Stimulated activated naive CD4-positive, alpha-beta T cell treated with Interleukin-2 at 50 U/mL for 16 hours (primary cell): ENCODE results near the gene SEPHS1.
"Not testable (repeated sequence)": the region's sequence is repeated elsewhere in the genome, so short reads cannot be mapped to it uniquely, and the experiment has no call there.

ENCODE experiments used
- DNase-seq: peaks from one replicate; lab custom pipeline; 2025; lab: John Stamatoyannopoulos, UW

The SEPHS1 gene

DNA sequence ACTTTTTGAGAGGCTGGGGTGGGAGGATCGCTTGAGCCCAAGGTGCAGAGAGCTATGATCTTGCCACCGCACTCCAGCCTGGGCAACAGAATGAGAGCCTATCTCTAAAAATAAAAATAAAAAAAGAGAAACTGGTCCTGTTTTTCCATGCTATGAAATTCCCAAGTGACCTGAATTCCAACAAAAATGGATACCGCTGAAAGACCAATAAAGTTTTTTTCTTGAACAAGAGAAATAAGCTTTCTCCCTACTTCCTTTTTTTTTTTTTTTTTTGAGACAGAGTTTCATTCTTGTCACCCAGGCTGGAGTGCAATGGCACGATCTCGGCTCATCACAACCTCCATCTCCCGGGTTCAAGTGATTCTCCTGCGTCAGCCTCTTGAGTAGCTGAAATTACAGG is 12.5 kb upstream of the SEPHS1 start:
- no peak for DNase-seq

DNA sequence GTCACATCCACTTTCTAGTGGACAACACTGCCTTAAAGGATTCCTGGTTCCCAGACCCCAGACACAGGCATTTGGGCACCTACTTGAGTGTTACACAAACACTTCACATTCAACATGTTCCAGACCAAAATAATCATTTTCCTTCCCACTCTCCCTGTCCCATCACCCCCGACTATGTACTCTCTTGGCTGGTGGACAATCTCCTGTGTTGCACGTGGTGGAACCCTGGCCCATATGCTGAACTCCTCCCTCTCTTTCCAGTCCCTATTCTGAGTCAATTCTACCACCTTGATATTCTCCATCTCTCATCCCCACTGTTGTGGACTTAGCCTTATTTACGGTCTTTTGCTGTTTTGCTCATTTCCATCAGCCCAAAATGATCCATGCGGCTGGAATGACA is 8.3 kb upstream of the SEPHS1 start:
- DNase-seq: no peak

DNA sequence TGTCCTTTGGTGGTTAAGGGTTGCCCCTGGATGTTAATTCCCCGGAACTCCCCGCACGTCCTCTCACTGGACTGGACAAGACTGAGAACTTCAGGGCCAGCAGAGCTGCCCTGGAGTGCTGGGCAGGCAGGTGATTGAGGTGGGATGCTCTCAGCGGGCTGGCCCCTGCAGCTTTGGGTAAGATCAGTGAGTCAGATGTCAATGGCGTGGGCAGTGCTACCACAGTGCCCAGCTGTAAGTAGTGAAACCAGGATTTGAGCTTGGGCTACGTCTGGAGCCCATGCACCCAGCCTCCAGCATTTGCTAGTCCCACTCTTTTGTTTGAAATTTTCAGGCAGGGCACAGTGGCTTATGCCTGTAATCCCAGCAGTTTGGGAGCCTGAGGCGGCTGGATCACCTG is 6.7 kb upstream of the SEPHS1 start:
- DNase-seq: no peak

DNA sequence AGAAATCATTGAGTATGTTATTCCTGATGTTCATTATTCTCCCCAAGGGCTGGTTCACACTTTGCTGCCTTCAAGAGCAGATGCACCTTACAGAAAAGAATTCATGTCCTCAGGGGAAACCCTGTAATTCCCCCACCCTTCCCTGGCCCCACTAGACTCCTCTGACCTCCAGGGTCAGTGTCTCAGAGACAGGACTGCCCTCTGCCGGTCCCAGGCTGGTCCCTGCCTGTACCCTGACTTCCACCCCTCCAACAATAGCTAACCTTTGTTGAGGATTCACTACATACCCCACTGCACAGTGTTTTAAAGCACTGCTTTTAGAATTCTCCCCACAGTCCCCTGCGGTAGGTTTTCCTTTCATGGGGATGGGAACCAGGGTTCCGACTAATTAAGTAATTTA is 4.4 kb upstream of the SEPHS1 start:
- DNase-seq: no peak

DNA sequence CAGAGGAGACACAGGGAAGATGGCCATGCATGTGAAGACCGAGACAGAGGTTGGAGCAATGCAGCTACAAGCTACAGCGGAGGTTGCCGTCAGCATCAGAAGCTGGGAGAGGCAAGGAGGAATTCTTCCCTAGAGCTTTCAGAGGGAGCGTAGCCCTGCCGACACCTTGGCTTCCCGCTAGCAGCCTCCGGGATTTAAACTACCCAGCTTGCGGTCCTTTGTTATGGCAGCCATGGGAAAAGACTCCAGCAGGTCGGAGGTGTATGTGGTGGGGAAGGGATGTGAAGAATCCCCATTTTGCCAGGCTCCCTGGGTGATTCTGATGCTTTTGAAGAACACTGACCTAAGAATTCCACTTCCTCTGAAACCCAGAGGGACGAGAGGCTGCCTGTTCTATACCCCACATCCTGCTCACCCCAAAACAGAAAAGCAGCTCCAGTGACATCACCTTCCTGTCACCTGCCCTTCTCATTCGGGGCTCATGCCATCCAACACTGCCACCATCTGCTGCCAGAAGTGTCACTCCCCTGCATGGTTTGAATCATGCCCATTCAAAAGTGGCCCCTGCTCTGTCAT is 3.3 kb upstream of the SEPHS1 start:
- DNase-seq: no peak

DNA sequence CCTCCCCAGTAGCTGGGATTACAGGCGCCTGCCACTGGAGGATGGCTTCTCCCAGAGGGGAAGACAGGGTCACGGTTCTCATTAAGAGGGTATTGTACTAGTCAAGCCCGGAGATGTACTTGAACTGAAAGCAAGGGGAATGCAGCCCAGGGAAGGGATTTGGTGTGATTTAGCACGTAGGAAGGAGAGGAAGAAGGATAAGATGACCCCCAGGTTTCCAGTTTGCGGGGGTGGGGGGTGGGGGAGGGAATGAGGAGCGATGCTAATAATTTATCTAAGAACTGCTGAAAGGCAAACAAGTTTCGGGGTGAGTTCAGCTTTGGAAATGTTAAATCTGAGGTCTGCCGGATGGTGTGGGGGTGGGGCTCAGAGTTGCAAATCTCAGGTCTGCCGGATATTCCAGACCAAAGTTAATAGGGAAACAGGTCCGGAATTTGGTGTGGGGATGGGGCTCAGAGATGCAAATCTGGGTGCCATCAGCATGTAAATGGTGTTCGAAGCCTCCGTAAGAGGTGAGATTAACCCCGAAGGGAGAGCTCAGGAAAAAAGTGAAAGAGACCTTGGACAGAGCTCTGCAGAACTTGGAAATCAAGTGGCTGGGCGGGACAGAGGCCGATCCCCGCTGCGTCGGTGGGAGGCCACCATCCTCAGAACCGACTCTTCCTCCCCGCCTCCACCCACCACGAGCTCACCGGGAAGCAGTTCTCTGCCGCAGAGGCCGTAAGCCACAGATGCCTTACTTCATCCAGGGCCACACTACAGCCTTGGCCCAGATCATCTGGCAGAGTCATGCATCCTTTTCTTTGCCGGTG is 1.6 kb upstream of the SEPHS1 start:
- DNase-seq: peak; percentile 11

DNA sequence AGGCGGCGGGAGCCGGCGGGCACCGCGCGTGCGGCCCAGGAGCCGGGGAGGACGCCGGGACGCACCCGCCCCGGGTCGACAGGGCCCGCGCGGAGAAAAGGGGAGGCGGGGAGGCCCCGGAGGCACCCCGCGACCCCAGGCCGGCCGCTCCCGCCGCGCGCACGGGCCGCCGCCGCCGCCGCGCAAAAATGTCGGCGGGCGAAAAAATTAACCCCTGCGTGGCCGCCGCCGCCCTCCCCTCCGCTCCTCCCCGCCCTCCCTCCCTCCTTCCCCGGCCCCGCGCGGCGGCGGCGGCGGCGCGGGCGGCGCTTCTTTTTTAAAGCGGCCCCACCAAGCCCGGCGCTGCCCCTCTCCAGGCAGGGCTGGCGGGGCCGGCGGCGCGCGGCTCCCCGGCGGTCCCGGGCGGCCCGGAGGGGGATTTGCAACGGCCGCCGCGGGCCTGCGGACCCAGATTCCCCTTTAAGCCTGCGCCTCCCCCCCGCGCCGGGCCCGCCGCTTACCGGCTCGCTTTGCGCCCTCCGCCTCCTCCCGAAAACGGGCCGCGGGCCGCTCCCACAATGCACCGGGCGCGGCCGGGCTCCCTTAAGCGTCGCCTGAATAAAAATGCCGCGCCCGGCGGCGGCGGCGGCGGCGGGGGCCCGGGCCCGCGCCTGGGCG is 465 bp downstream of the SEPHS1 start:
- DNase-seq: peak; percentile 78

DNA sequence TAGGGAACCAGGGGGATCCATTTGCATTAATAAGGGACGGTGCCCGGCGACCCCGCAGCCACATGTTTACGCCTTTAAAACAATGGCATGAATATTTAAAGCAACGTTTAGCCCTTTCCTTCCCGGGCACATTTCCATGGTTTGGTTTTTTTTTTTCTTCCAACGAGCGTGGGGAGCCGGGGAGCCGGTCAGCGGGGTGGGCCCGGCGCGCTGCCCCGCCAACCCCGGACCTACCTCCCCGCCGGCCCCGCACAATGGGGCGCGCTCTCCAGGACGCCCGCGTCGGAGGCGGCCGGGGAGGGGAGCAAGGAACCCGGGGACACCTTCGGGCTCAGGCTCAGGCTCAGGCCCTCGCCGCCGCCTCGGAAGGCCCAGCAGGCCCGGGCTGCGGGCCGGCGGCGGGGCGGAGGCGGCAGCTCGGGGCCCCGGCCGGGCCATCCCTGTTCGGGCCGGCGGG is 1.0 kb downstream of the SEPHS1 start:
- DNase-seq: peak; percentile 29

DNA sequence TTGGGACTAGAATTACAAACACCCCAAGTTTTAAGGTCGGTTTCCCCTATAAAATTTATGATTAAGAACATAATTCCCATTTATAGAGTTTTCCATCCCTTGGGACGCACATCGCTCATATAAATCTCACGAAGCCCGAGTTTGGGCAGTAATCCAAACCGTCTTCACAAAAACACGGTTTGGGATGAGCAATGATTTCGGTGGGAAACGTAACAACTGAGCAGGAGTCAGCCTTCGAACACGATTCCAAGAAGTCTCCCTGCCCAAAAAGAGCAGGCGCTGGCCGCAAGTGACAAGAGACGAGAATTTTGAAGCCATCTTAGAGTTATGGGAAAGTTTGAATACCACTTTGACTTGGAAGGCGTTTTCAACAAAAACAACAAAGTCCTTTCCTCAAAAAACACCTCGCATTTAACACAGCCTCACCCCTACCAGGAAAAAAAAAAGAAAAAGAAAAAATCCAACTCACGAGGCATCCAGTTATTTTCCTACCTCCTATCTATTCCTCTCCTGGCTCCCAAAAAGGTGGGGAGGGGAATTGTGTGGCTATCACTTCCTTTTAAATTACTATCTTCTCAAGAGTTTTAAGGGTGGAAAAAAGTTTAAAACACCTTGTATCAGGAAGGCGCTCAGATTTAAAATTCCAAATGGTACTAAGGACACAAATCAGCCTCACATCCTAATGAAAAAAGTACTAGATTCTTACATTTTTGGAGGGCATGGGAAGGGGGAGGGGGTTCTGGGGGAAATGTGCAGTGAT is 1.6 kb downstream of the SEPHS1 start:
- DNase-seq: no peak

DNA sequence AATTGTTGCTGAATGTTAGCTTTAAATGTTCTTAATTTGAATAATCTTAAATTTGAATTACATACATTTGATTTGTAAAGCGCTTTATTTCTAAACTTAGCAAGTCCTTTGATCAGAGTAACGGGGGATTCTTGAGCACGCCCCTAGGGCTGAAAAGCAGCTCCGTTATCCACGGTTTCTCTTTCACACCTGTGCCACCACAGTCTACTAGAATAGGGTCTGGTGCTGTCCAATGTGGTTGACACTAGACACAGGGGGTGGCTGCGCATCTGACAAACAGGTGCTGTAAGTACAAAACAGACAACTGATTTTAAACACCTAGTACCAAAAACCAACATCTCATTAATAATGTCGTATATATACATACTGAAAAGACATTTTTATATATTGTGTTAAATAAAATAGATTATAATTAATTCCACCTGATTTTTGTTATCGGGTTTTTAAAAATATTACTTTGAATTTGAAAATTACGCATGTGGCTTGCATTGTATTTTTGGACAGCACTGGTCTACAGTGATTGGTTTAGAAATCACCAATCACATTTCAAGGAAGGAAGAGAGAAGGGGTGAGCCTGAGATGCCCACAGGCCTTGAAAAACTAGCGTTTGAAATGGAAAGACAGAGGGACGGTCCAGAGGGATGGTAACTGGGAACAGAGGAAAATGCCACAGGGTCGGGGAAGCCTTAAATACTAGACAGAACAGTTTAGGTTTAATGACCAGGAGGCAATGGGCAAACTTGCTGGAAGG is 7.3 kb downstream of the SEPHS1 start:
- DNase-seq: no peak

DNA sequence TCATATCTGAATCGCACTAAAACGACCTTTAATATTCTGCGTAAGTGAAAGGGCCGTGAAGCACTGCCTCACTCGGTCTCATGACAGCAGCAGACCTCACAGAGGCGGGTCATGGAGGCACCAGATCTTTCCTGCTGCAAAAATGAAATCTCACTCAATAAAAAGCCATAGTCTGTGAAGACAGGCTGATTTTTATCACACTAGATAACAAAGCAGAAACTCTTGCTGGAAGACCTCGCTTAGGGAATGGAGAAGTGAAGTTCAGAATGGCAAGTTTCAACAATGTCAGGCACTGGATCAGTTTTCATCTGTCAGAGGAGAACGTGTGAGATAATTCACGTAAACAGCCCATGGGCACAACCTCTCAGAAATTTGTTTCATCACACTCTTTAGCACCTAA is 8.0 kb downstream of the SEPHS1 start:
- no peak for DNase-seq

DNA sequence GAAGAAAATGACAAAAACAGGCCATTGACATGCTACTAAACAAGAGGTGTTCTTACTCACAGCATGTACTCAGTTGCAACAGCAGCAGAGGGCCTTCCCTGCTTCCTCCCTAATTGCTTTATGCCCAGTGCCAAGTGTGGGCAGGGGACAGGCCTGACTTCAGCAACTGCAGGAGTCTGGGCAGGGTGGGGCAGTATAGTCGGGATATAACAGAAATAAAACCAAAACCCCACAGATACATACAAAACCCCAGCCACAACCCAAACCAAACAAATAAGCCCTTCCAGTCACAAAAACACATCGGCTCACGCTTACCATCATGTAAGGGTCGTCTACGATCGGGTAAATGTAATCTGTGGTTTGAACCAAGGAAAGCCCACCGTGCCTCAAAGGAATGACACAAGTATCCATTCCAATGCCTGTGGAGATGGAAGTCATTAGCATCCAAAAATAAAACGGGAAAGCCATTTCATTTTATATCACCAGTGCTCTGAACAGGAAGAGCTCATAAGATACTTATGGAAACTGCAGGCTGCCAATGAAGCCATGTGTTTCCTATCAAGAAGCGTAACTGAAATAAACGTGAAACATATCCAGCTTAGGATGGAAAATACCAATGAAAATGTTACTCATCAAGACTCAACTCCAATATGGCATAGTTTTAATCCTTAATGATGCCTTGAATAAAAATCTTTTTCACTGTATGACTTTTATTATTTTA is 9.5 kb downstream of the SEPHS1 start:
- DNase-seq: no peak

DNA sequence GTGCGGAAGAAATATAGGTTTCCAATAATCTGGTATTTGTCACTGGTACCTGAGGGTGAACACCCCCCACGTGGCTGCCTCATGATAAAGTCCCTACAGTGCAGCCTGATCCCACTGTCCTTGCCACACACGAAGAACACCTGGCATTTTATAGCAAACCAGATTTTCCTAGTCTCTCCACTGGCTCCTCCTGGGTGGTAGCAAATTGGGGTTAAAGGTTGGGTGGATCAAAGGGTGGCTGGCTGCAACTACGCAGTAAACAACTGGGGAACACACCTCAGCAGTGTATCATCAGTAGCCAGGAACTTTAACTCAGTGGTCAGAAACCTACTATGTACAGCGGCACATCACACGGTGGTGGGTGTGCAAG is 10.3 kb downstream of the SEPHS1 start:
- no peak for DNase-seq

DNA sequence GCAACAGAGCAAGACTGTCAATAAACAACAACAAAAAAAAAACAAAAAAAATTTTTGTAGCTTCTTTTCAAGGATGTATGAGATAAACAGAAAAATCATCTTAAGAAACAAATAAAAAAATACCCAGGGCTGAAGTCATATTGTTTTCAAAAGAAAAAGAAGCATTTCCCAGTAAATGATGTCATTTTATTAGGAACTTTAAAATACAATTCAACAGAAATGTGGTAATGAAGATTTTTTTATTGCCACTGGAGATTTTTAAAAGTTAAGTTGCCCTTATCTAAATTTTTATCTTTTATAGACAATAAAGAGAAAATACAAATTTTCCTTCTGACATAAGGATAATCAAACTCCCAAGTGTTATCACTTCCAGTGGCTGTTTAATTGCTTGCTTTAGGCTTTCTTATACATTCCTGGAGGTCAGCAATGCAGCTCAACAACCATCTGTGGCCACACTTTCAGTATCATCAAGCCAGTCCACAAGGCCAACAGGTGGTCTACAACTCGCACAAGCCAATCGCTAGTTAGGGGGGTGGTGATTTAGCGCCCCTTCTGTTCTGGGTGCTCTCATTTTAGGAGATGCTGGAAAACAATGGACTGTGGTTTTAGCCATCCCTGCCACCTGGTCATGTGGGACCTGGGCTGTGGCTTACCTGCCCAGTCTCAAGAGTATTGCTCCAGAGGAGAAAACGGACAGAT is 10.8 kb downstream of the SEPHS1 start:
- DNase-seq: no peak

DNA sequence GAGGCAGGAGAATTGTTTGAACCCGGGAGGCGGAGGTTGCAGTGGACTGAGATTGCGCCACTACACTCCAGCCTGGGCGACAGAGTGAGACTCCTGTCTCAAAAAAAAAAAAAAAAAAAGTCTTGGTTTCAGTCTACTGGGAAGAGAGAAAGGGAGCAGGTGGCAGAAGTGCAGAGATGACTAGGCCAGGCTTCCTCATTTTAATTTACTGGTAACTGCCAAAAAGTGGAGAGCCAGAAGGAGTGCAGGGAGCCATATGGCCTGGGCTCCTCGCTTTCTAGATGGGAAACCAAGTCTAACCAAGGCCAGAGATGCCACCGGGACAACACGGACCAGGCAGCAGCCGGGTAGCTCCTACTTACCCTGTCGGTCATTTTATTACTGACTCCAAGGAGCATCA is 12.2 kb downstream of the SEPHS1 start:
- no peak for DNase-seq

DNA sequence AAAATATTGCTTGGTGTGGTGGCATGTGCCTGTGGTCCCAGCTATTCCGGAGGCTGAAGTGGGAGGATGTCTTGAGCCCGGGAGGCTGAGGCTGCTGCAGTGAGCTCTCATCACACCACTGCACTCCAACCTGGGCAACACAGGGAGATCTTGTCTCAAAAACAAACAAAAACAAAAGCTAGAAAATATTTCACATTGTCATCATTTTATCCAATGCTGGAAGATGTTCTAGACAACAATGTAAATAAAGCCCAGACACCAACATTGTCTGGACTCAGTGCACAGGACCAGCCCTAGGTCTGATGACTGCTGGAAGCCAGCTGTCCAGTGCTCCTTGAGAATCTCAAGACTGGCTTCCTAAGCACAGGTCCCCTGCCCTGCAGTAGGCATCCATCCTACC is 13.5 kb downstream of the SEPHS1 start:
- no peak for DNase-seq

DNA sequence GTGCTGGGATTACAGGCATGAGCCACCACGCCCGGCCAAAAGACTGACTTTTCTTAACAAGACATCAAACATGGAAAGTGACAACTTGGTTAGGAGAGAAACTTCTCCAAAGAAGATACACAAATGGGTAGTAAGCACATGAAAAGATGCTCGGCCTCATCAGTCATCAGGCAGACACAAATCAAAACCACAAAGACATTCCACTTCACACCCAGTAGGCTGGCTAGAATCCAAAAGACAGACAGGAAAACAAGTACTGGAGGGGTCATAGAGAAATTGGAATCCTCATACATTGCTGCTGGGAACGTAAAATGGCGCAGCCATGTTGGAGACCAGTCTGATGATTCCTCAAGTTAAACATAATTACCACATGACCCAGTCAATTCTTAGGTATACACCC is 16.4 kb downstream of the SEPHS1 start:
- DNase-seq: no peak

DNA sequence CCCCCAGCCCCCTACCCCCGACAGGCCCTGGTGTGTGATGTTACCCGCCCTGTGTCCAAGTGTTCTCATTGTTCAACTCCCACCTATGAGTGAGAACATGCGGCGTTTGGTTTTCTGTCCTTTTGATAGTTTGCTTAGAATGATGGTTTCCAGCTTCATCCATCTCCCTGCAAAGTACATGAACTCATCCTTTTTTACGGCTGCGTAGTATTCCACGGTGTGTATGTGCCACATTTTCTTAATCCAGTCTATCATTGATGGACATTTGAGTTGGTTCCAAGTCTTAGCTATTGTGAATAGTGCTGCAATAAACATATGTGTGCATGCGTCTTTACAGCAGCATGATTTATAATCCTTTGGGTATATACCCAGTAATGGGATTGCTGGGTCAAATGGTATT is 17.1 kb downstream of the SEPHS1 start:
- DNase-seq: not testable (repeated sequence)

DNA sequence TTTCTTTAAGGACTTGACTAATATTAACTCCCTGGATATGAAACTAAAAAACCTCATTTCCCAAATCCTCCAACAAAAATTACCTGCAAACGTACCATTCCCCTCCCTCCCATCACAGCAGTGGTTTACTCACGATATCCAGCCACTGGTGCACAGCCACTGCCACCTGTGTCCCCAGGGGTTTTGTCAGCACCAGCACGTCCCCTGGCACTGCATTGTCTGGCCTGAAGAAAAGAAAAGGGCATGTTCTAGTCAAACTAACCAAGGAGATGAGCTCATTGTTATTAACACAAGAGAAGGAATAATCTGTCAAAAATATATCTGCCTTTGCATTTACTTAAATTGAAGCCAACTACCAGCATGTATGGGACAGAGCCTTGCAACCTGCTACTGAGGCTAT is 18.5 kb downstream of the SEPHS1 start:
- no peak for DNase-seq

DNA sequence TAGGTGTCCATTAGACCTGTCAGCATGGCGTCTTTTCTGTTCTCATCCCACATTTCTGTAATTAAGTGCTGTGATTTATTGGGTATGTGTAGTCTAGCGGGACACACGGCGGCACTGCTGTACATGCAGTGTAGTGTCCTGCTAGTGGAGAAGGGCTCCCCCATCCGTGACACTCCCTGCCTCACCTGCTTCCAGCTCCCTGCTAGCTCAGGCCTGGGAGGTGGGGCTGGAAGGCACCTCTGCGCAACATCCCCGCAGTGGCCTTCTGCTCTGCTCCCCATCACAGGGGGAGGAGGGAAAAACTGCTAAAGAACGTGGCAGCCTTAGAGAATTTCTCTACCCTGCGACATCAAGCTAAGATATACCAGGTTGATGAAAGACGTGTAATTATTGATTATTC is 19.5 kb downstream of the SEPHS1 start:
- DNase-seq: no peak

DNA sequence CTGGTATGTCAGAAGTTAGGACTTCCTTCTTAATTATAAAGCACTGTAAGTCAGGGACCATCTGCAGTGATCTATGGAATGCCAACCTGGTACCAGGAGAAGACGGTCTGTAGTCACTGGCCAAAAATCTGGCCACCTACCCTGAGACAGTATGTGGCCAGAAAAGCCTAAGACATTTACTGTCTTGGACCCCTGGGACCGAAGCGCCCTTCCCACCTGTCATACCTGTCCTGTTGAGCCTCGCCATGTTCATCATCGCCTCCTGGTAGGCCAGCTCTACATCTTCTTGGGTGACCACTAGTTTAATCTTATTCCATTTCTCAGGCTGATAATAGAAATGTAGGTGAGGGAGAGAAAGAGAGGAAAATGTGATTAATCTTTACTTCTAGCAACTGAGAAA is 20.0 kb downstream of the SEPHS1 start:
- DNase-seq: no peak
